IMR-90 (cell line): Measurements from ENCODE around the gene CCM2. TPM values are rescaled to one million over a fixed set of nuclear protein-coding genes. Genes with fewer than 3 reads are reported as not detected.

Experiments used
- ATAC-seq: fragments of 200-7000 bp; cut with Tn5 transposase; 2 replicates; pipeline ENCODE4 v1.9.1; 2020; ENCODE audit warnings: low read depth, mild to moderate bottlenecking, moderate library complexity
- BruUV-seq: library from RNA; stranded (reverse); fragments of 400-500 nt; replicated peaks from 2 replicates; lab custom pipeline; 2021; lab: Mats Ljungman, UMichigan
- CTCF ChIA-PET: fragments of 300-600 bp; formaldehyde crosslinking; extraction: SDS; loops from one replicate; lab custom pipeline; 2021; ENCODE audit warnings: antibody characterized with exemption; lab: Yijun Ruan, JAX
- POLR2A ChIA-PET: fragments of 300-600 bp; sonication (Branson Sonifier 250); formaldehyde crosslinking; loops from one replicate; lab custom pipeline; 2022; ENCODE audit warnings: antibody characterized with exemption; ENCODE audit not compliant: unreplicated experiment; lab: Charles Lee
- DNase-seq: peaks from one replicate; pipeline ENCODE4 v3.0.0; 2013
- H2AFZ ChIP-seq: replicated peaks from 2 replicates; pipeline ENCODE3; 2013; ENCODE audit warnings: low read length, mild to moderate bottlenecking; ENCODE audit not compliant: poor library complexity
- H2AK5ac ChIP-seq: 2 replicates; pipeline ENCODE4 v1.6.1; 2013; ENCODE audit warnings: low read depth, low read length, inconsistent platforms
- H2AK9ac ChIP-seq: replicated peaks from 2 replicates; pipeline ENCODE3; 2013; ENCODE audit warnings: mild to moderate bottlenecking, low read depth, low read length, moderate library complexity; ENCODE audit not compliant: poor library complexity
- H2BK120ac ChIP-seq: 2 replicates; pipeline ENCODE4 v1.6.1; 2013; ENCODE audit warnings: low read depth, low read length, inconsistent platforms
- H2BK15ac ChIP-seq: 3 replicates; pipeline ENCODE4 v1.6.1; 2013; ENCODE audit warnings: low read depth, low read length, inconsistent platforms
- H2BK20ac ChIP-seq: 2 replicates; pipeline ENCODE4 v1.6.1; 2013; ENCODE audit warnings: low read depth, mild to moderate bottlenecking, inconsistent platforms, low read length, moderate library complexity
- H2BK5ac ChIP-seq: 2 replicates; pipeline ENCODE4 v1.6.1; 2013; ENCODE audit warnings: mild to moderate bottlenecking, low read depth, low read length, inconsistent platforms; ENCODE audit not compliant: poor library complexity, severe bottlenecking
- H3K14ac ChIP-seq: replicated peaks from 2 replicates; pipeline ENCODE4 v1.6.1; 2013; ENCODE audit warnings: low read depth, low read length, inconsistent platforms
- H3K18ac ChIP-seq: 2 replicates; pipeline ENCODE4 v1.6.1; 2013; ENCODE audit warnings: low read depth, low read length, control low read depth
- H3K23ac ChIP-seq: 2 replicates; pipeline ENCODE4 v1.6.1; 2013; ENCODE audit warnings: low read depth, low read length, inconsistent platforms
- H3K27ac ChIP-seq: 2 replicates; pipeline ENCODE4 v1.5.1; 2013; ENCODE audit warnings: mild to moderate bottlenecking, control low read depth, low read length; ENCODE audit not compliant: insufficient read depth
- H3K27me3 ChIP-seq: 2 replicates; pipeline ENCODE4 v1.6.1; 2013; ENCODE audit warnings: low read length; ENCODE audit not compliant: control insufficient read depth, insufficient read depth
- H3K36me3 ChIP-seq: 2 replicates; pipeline ENCODE4 v1.6.1; 2013; ENCODE audit warnings: low read length, mixed read lengths; ENCODE audit not compliant: control insufficient read depth, insufficient read depth
- H3K4ac ChIP-seq: 2 replicates; pipeline ENCODE4 v1.6.1; 2013; ENCODE audit warnings: low read depth, low read length, inconsistent platforms
- H3K4me1 ChIP-seq: 2 replicates; pipeline ENCODE4 v1.6.1; 2013; ENCODE audit warnings: low read length, mixed read lengths; ENCODE audit not compliant: control insufficient read depth, insufficient read depth
- H3K4me2 ChIP-seq: 2 replicates; pipeline ENCODE4 v1.6.1; 2013; ENCODE audit warnings: low read depth, mild to moderate bottlenecking, control low read depth, low read length, moderate library complexity
- H3K4me3 ChIP-seq: 2 replicates; pipeline ENCODE4 v1.5.1; 2013; ENCODE audit warnings: low read depth, mild to moderate bottlenecking, control low read depth, low read length, moderate library complexity; ENCODE audit not compliant: insufficient read depth
- H3K56ac ChIP-seq: 2 replicates; pipeline ENCODE4 v1.6.1; 2013; ENCODE audit warnings: low read length, inconsistent platforms; ENCODE audit not compliant: insufficient read depth; ENCODE audit errors: extremely low read depth
- H3K79me1 ChIP-seq, 2 experiments: 2 replicates each; pipeline ENCODE4 v1.6.1; 2013; ENCODE audit warnings: low read length in 2 of 2, inconsistent platforms in 1 of 2, low read depth in 1 of 2
- H3K9ac ChIP-seq: 2 replicates; pipeline ENCODE4 v1.6.1; 2013; ENCODE audit warnings: low read depth, low read length, control low read depth
- H3K9me1 ChIP-seq: 2 replicates; pipeline ENCODE4 v1.6.1; 2013; ENCODE audit warnings: low read length, inconsistent platforms; ENCODE audit not compliant: insufficient read depth
- H3K9me3 ChIP-seq: 2 replicates; pipeline ENCODE4 v1.6.1; 2013; ENCODE audit warnings: low read length; ENCODE audit not compliant: control insufficient read depth, insufficient read depth
- H4K20me1 ChIP-seq: 2 replicates; pipeline ENCODE4 v1.6.1; 2013; ENCODE audit warnings: low read length, inconsistent platforms; ENCODE audit not compliant: insufficient read depth
- H4K5ac ChIP-seq: 2 replicates; pipeline ENCODE4 v1.6.1; 2013; ENCODE audit warnings: mild to moderate bottlenecking, low read depth, low read length, control low read depth
- H4K8ac ChIP-seq, 2 experiments: 2 replicates each; pipeline ENCODE4 v1.6.1; 2013; ENCODE audit warnings: low read depth in 2 of 2, low read length in 2 of 2, control low read depth in 1 of 2, inconsistent platforms in 1 of 2
- H4K91ac ChIP-seq: 2 replicates; pipeline ENCODE4 v1.6.1; 2013; ENCODE audit warnings: low read depth, low read length, inconsistent platforms; ENCODE audit not compliant: insufficient read depth
- BHLHE40 ChIP-seq: fragments of 150-350 bp; IDR thresholded peaks from 2 replicates; pipeline ENCODE4 v1.6.1; 2016; ENCODE audit warnings: mild to moderate bottlenecking, low read depth, low read length
- CEBPB ChIP-seq: IDR thresholded peaks from 2 replicates; pipeline ENCODE4 v1.6.1; 2012; ENCODE audit warnings: low read depth, low read length, improper control_type of control experiment
- CHD1 ChIP-seq: IDR thresholded peaks from 2 replicates; pipeline ENCODE4 v1.6.1; 2012; ENCODE audit warnings: low read depth, low read length, improper control_type of control experiment
- CTCF ChIP-seq: conservative IDR thresholded peaks from 2 replicates; pipeline ENCODE4 v1.5.1; 2012; ENCODE audit warnings: mild to moderate bottlenecking, low read depth, low read length, improper control_type of control experiment
- ELK1 ChIP-seq: fragments of 150-350 bp; IDR thresholded peaks from 2 replicates; pipeline ENCODE4 v1.6.1; 2016; ENCODE audit warnings: low read depth, mild to moderate bottlenecking, low read length, moderate library complexity, borderline replicate concordance
- FOS ChIP-seq: fragments of 150-350 bp; IDR thresholded peaks from 2 replicates; pipeline ENCODE4 v1.6.1; 2016; ENCODE audit warnings: low read depth, low read length
- MAFK ChIP-seq: IDR thresholded peaks from 2 replicates; pipeline ENCODE4 v1.6.1; 2012; ENCODE audit warnings: low read depth, low read length, improper control_type of control experiment
- MAZ ChIP-seq: IDR thresholded peaks from 2 replicates; pipeline ENCODE4 v1.6.1; 2012; ENCODE audit warnings: low read depth, mild to moderate bottlenecking, low read length, improper control_type of control experiment, moderate library complexity, borderline replicate concordance
- MXI1 ChIP-seq: IDR thresholded peaks from 2 replicates; pipeline ENCODE4 v1.6.1; 2012; ENCODE audit warnings: low read depth, mild to moderate bottlenecking, low read length, moderate library complexity, borderline replicate concordance
- NFE2L2 ChIP-seq: fragments of 150-350 bp; IDR thresholded peaks from 2 replicates; pipeline ENCODE4 v1.6.1; 2016; ENCODE audit warnings: low read depth, mild to moderate bottlenecking, low read length
- POLR2A ChIP-seq: IDR thresholded peaks from 2 replicates; pipeline ENCODE4 v1.6.1; 2012; ENCODE audit warnings: mild to moderate bottlenecking, low read depth, low read length
- RAD21 ChIP-seq: IDR thresholded peaks from 2 replicates; pipeline ENCODE4 v1.6.1; 2012; ENCODE audit warnings: low read length, improper control_type of control experiment
- RCOR1 ChIP-seq: IDR thresholded peaks from 2 replicates; pipeline ENCODE4 v1.6.1; 2012; ENCODE audit warnings: mild to moderate bottlenecking, low read length, improper control_type of control experiment; ENCODE audit not compliant: insufficient replicate concordance
- RFX5 ChIP-seq: IDR thresholded peaks from 2 replicates; pipeline ENCODE4 v1.8.0; 2012; ENCODE audit warnings: low read depth, mild to moderate bottlenecking, low read length, moderate library complexity
- SMC3 ChIP-seq: fragments of 150-350 bp; IDR thresholded peaks from 2 replicates; pipeline ENCODE4 v1.6.1; 2016; ENCODE audit warnings: low read depth, mild to moderate bottlenecking, antibody characterized with exemption, low read length, moderate library complexity
- USF2 ChIP-seq: fragments of 150-350 bp; IDR thresholded peaks from 2 replicates; pipeline ENCODE4 v1.6.1; 2017; ENCODE audit warnings: mild to moderate bottlenecking, antibody characterized with exemption, low read length, low read depth
- WGBS, 2 experiments: methylation state at CpG; one replicate each; pipeline versions ENCODE4 v1.1.5 to v1.1.7; 2013; ENCODE audit warnings: missing lambda C conversion rate in 2 of 2; ENCODE audit not compliant: insufficient read length in 1 of 2; ENCODE audit errors: extremely low coverage in 2 of 2; 5-methylcytosine and 5-hydroxymethylcytosine counted together
- dilution Hi-C: fragments of 300-500 bp; cut with HindIII; formaldehyde crosslinking; loops from one replicate; pipeline ENCODE4 v1.14.3; 2018; ENCODE audit warnings: low sequenced_read_pairs; ENCODE audit not compliant: unreplicated experiment
- in situ Hi-C: fragments of 300-500 bp; cut with MboI; formaldehyde crosslinking; loops from 3 replicates; pipeline ENCODE4 v1.14.3; 2019; ENCODE audit warnings: low sequenced_read_pairs, inconsistent platforms, mixed read lengths
- intact Hi-C: fragments of 100-400 bp; cut with micrococcal nuclease; formaldehyde crosslinking; loops from 2 replicates; pipeline ENCODE4 v1.10.0; 2022
- polyA plus RNA-seq, 3 experiments: library from polyadenylated mRNA; depleted of rRNA; stranded (reverse); fragments of >200 nt; gene quantifications; 2 replicates each; pipeline ENCODE4 v1.2.3, GENCODE V29; 2012; ENCODE audit warnings: low replicate concordance in 1 of 3
- total RNA-seq: library from RNA; depleted of rRNA; stranded (reverse); fragments of >200 nt; gene quantifications from 2 replicates; pipeline ENCODE4 v1.2.3, GENCODE V29; 2012

CCM2 gene
- total and polyA plus RNA-seq, 2 of the 4 experiments (the other 2 are of a cell fraction) = 65.2 to 78.5 TPM

- H2BK20ac ChIP-seq = no peak overlapping the region
- H3K9me3 ChIP-seq = no peaks in the 10 kb centered on the region
- H3K4me2 ChIP-seq = no peak overlapping the region
- H4K8ac ChIP-seq = no peak overlapping the region
- H3K27me3 ChIP-seq = no peaks in the 10 kb centered on the region
- no peak overlapping the region for H3K4me3 ChIP-seq
- no peak overlapping the region for H3K56ac ChIP-seq
- H3K79me1 ChIP-seq = peaks cover 45 to 69% of the 10 kb centered on the region in 2 experiments
- no peak overlapping the region for H4K5ac ChIP-seq
- peaks cover 52% of the 10 kb centered on the region for H4K20me1 ChIP-seq
- H2AK5ac ChIP-seq = no peak overlapping the region
- dilution Hi-C loops (loop anchor here (10.0 kb wide), 1 partner anchor 58 kb away; no protein-coding TSS in a partner anchor), in situ Hi-C loops (no loop called here), intact Hi-C loops (no loop called here)
- no peak overlapping the region for H2AK9ac ChIP-seq
- H2BK15ac ChIP-seq = no peak overlapping the region
- no peak overlapping the region for H4K91ac ChIP-seq
- H3K36me3 ChIP-seq = peaks cover 13% of the 10 kb centered on the region
- ATAC-seq (no peak), DNase-seq (no peak)
- H3K9ac ChIP-seq = no peak overlapping the region
- TF ChIP-seq ELK1 (no peak), RCOR1 (no peak), CEBPB (no peak), POLR2A (no peak), USF2 (no peak), CTCF (no peak), MAZ (no peak), FOS (no peak), BHLHE40 (no peak), MAFK (no peak), RAD21 (no peak), MXI1 (no peak), NFE2L2 (no peak), SMC3 (no peak), CHD1 (no peak), RFX5 (no peak)
- no peak overlapping the region for H2BK5ac ChIP-seq
- WGBS, 2 experiments = 80% methylated on average over 1 of the region's 8 CpGs; no CpG with 5 or more reads in 1 of the 2 experiments
- CTCF ChIA-PET = no interaction called here
- H2BK120ac ChIP-seq = no peak overlapping the region
- H3K14ac ChIP-seq = no peak overlapping the region
- POLR2A ChIA-PET = interaction anchor here (0.5 kb wide), 1 partner anchor 13 kb away, joined by 4 read pairs; no protein-coding TSS in a partner anchor
- H3K4me1 ChIP-seq = peaks cover 9% of the 10 kb centered on the region
- BruUV-seq = no TSS peak
- no peak overlapping the region for H3K18ac ChIP-seq
- H3K9me1 ChIP-seq = peaks cover 30% of the 10 kb centered on the region
- H2AFZ ChIP-seq = no peak overlapping the region
- no peak overlapping the region for H3K4ac ChIP-seq
- H3K27ac ChIP-seq = no peak overlapping the region
- H3K23ac ChIP-seq = no peak overlapping the region
Observed at GRCh38 chr7:45036796-45037195, 36.8 kb downstream of the CCM2 start.
